IPS-18c (cell line): ENCODE data around the gene CABP7.

Experiments
- H3K4me3 ChIP-seq: 2 replicates; pipeline ENCODE4 v1.7.0; 2013; ENCODE audit warnings: low read depth, mild to moderate bottlenecking, low read length, moderate library complexity; ENCODE audit not compliant: insufficient read depth
- H3K9me3 ChIP-seq: one replicate; pipeline ENCODE4 v1.6.1; 2013; ENCODE audit warnings: mild to moderate bottlenecking, low read length, moderate library complexity; ENCODE audit not compliant: control insufficient read depth, insufficient read depth

The CABP7 gene

GRCh38 chr22:29780220-29780619, 60.4 kb downstream of the CABP7 start:
- H3K9me3 ChIP-seq, result no peaks in the 10 kb centered on the region
- no peak overlapping the region for H3K4me3 ChIP-seq

GRCh38 chr22:29780748-29781676, 61.2 kb downstream of the CABP7 start:
- no peak overlapping the region for H3K4me3 ChIP-seq
- H3K9me3 ChIP-seq, result no peaks in the 10 kb centered on the region
